HG03571 (cell line): ENCODE results near the gene MTR.
A peak's percentile ranks its signal among the peaks of the same experiment; 100 is the strongest.

Source experiments
- ATAC-seq: cut with Tn5 transposase; IDR thresholded peaks from one replicate; pipeline ENCODE4 v1.9.1; 2021; ENCODE audit not compliant: unreplicated experiment

Gene MTR

DNA sequence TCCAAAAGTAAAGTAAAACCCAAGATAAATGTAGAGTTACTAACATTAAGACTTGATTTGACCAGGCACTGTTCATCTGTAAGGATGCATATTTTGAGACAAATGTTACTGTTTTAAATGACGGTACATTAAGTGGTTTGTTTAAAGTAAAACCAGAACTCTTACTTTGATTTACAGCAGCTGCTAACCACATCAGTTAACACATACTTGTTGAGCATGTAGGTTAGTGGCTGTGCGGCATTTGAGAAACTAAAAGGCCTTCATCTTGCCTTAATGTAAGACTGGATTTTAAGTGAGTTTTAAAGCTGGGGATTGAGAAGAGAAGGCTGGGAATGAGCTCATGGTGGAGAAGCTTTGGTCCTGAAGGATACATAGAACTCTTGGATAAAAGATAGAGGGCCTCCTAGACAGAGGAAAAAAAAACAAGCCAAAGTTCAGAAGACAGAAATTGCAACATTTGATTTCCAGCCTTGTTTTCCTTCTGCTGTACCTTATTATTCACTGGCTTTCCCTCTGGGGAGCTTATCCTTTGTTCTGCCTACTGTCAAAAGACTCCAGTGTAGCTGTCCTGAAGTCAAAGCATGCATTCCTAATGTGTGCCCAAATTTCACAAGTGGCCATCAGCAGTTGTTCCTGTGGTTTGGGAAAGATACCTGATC lies 66.6 kb downstream of the MTR start:
- no peak for ATAC-seq

DNA sequence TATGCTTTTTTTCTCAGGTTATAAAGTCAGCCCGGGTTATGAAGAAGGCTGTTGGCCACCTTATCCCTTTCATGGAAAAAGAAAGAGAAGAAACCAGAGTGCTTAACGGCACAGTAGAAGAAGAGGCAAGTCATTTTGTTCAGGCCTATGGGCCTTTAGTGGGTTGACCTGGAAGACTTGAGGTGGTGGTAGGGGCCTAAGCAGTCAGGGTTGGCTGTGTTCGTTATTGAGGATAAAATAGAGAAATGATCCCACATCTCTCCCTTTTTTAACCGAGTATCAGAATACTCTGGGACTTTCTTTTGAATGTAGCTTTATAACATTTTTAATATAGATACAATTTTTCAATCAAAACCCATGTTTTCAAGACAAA lies 67.1 kb downstream of the MTR start:
- ATAC-seq: no peak

DNA sequence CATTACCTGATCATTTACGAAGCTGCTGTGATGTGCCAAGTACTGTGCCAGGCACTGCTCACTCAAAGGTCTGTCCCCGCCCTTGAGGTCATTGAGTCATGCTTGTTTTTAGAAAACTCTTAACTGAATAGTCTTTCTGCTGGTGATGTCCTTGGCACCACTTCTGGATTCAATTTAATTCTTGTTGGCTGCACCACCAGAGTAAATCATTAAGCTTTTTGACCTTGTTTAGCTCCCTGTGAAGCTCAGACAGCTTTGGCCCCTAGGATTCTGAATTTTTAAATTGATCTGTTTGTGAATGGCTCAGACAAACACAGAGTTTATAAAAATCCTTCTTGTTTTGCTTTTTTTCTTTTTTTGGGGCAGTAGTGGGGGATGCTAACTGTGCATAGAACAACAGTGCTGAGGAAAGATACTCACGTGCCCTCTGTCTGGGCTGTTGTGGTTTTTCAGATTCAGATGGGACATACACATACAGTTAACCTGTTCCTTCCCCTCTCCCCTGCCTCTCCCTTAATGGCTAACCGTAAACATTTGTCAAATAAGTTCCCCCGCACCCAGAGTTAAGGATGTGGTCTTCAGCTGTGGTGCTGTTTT lies 67.6 kb downstream of the MTR start:
- ATAC-seq: no peak

DNA sequence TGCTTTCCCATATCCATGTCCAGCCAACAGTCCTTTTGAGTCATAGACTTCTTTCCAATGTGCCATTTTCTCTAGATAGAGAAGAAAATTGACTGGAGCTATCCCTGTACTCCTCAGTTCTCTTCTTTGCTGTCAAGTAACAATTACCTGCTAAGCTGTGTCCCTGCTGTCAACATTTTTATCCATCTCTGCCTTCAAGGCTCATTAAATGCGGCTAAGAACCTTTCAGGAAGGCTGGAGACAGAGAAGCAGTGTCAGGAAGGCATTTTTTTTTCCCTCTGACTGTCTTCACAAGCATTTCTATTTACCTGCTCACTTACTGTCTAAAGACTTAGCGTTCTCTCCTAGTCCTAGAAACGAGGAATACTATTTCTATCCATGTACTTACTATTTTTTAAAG lies 69.1 kb downstream of the MTR start:
- ATAC-seq: no peak

DNA sequence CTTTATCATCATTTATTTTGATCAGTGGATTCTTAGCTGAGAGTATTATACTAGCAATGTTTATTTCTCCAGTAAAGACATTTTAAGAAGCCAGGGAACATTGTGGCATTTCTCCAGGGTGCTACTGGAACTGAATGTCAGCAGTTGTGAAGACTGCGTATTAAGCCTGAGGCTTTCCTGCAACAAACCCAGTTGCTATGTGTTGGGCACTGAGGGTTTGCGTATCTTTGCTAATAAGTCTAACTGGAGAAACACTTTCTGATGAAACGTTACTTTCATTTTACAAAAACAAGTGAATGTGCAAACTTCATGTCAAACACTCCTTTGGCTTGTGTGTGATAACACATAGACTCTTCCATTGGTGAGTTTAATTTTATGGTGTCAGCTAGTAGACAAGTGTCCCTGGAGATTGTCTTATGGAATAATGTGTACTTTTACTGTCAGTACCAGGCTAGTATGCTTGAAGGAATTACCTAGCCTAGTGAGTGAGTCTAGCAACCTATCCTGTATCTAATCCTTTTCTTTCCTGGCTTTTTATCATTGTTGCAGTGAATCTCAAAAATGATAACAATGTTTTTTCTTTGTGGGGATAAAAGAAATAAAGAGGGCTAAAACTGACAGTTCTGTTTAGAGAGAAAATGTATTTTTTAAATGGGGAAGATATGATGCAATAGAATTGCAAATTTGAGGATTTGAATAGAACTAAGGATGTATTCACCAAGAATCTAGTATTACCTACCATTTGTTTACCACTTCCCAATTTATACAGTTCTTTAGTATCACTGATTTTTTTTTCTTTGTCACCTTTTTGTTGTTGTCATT lies 70.1 kb downstream of the MTR start:
- no peak for ATAC-seq

DNA sequence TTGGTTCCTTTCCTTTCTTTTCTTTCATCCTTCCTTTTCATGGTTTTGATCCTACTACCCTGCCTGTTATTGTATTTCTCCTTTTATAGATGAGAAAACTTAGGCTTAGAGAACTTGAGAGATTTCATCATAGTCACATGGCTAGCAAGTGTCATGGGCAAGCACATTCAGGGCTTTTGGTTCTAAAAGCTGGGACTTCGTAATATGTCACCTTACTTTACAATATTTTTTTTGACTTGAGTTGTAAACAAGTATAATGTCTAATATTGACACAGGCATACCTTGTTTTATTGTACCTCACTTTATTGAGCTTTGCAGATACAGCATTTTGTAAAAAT lies 70.7 kb downstream of the MTR start:
- ATAC-seq: no peak

DNA sequence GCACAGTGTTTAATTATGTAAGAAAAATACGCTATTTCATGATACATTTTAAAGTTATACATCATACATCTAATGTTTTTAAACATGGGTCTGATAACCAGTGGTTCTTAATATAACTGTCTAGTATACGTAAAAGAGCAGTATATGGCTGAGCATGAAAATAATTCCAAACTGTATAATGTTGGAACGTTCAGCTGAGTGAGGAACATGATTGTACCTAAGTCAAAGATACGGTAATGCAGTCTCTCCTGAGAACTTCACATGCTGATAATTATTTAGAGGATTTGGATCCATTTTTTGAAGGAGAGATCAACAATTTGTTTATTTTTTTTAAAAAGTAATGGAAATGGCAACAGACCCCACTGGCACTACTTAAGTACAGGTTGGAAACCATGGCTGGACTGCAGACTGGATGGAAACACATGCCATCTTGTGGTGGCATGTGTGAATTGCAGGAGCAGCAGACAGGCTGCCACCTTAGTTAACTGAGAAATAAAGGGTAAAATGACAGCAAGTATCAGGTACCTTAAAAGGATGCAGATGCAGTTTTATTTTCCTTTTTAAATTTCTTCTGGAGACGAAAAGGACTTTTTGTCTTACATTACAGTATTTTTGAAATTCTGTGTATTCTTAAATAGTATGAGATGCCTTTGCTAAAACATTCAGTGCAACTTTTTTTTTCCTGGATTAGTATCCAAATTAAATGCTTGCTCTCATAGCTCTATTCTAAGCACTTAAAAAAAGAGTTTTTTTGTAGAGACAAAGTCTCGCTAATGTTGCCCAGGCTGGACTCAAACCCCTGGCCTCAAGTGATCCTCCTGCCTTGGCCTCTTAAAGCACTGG lies 73.8 kb downstream of the MTR start:
- no peak for ATAC-seq

DNA sequence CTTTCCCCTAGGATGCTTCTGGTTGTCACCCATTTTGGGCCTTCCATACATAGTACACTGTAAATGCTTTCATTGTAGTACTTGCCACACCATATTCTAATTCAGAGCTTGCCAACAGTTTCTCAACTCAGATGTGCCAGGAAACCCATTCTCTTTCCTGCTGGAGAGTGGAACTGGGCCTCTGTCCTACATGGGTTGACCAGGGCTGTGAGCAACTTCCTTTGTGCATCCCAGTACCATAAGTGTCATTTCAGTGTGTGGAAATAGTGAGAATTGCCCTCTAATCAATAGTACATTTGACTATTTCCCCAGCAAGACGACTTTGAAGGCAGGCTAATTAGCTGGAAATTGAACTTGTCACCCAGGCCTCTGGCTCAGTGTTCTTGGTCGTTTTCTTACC lies 74.8 kb downstream of the MTR start:
- no peak for ATAC-seq

DNA sequence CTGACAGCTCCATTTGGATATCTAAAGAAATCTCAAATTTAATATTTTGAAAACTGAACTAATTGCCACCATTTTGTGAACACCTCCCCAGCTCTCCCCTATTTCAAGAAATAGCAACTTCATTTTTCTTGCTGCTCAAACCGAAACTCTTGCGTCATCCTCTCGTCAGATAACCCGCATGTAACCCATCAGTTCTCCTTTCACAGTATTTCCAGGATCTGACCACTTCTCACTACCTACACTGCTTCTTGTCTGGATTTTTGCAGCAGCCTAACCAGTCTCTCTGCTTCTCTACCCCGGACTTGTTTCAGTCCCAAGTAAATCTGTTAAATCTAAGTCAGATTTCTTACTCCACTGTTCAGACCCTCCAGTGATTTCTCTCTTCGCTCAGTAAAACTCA lies 75.6 kb downstream of the MTR start:
- peak; percentile 47 for ATAC-seq

DNA sequence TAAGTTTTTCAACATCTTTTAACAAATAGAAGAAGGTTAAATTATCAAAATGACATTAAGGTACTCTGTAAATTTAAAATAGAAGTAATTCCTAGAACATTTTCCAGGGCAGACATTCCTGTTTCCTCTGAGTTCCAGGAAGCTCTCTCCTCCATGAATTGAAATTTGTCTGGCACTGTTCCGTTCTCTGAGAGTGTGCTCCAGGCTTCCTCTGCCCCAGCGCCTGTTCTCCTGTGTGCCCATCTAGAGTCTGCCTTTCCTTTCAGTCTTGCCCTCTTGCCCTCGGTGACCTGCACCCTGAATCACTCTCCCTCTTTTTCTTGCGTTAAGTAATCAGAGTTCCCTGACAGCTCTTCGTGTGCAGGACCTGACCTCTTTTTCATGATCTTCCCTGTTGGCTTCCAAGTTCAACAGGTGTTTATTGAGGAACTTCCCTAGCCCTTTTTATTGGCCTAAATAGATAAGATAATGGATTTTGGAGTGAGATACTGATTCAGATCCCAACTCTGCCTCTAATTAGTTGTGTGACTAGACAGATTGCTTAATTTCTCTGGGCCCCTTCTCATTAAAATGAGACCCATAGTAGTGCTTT lies 77.1 kb downstream of the MTR start:
- no peak for ATAC-seq

DNA sequence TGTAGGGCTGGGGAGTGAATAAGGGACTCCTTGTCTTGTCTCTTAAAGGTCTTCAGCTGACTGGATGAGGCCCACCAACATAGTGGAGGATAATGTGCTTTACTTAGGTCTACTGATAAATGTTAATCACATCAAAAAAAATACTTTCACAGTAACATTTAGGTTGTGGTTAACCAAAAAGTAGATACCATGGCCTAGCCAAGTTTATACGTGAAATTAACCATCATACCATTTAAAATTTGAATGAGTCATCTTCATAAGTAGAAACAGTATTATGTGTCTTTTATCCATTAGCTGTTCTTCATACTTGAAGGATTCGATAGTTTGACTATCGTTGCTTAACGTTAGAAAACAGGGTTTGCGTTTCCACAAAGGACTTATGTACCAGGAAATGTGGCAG lies 80.9 kb downstream of the MTR start:
- no peak for ATAC-seq

DNA sequence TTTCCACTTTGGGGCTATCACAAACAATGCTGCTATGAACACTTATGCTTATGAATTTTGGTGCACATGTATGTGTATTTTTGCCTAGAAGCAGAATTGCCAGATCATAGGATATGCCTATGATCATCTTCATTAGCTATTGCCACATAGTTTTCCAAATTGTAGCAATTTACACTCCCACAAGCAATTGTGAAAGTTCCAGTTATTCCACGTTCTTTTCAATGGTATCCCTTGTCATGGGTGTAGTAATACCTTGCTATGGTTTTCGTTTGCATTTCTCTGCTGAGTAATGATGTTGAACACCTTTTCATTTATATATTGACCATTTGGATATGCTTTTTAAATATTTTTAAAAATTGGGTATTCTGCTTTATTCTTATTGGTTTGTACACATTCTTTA lies 82.6 kb downstream of the MTR start:
- ATAC-seq: no peak

DNA sequence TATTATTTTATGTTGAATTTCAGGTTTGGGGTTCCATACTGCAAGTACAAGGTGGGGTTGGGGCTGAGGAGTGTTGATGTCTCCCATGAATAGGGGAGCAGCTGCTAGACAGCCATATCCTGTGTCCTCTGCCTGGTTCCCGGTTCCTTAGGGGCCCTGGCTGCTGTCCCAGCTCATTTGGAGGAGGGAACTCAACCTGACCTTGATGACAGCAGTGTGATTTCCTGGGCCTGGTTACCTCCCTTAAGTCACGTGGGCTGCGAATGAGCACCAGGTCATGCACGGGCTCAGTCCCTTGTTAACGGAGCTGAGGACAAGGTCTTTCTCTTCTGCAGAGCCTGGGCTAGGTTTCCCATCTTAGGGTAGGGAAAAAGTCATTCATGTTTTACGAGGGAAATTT lies 85.1 kb downstream of the MTR start:
- ATAC-seq: no peak

DNA sequence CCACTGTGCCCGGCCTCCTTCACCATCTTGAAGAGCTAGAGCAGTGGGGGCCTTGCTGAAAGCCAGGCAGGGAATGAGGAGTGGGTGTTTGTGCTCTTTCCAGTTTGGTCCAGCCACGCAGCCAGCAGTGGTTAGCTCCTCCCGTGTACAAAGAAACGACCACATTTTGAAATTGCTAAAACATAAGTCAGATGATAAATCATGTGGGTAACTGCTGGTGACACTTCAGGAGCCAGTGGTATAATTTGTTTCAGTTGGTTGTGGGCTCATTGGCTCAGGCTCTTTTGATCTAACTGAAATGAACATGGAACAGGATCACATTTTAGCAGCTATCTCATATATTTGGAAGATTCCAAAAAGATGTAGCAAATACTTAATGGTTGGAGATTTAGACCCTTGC lies 87.6 kb downstream of the MTR start:
- no peak for ATAC-seq

DNA sequence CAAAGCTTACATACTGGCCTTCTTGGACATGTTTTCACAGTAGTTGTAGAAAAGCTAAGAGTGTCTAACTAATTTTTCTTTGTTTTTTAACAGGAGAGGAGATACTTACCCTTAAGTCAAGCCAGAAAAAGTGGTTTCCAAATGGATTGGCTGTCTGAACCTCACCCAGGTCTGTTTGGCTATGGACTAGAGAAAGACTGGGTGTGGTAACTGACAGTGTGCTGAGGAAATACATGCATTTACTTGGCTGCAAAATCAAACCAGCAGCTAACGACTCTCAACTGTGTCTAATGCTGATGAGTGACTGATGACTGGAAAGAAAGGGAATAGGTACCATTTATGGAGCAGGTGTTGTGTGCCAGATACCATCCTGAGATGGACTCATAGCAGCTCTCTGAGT lies 91.1 kb downstream of the MTR start:
- no peak for ATAC-seq

DNA sequence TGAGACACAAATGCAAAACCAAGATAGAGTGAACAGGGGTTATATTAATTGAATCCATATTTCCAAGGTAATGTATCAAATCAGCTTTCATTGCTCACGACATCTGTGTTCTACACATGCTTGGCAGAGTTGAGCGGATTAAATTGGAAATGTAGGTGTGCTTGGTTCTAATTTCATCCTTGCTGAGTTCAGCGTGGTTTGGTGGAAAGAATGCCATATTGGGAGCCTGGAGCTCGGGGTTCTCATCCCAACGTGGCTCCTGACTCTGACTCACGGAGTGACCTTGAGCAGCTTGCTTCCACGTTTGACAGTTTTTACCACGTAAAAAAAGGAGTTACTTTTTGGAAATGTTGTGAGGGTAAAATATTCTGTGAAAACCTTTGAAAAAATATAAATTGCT lies 92.0 kb downstream of the MTR start:
- ATAC-seq: no peak

DNA sequence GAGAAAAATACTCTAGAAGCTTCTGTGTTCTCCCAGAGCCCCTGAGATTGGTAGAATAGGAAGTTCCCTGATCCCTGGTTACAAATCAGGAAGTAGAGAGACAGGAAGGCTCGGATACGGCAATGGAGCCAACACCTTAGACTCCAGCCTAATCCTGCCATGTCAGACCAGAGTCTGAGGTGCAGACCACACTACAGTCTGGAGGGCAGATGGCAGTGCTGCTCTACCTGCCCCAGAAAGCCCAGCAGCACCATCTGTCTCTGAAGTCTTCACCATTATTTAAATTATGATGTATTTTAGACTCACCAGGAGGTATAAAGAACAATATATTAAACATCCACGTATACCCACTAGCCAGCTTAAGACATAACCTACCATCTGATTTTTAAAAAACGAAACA lies 93.0 kb downstream of the MTR start:
- no peak for ATAC-seq

DNA sequence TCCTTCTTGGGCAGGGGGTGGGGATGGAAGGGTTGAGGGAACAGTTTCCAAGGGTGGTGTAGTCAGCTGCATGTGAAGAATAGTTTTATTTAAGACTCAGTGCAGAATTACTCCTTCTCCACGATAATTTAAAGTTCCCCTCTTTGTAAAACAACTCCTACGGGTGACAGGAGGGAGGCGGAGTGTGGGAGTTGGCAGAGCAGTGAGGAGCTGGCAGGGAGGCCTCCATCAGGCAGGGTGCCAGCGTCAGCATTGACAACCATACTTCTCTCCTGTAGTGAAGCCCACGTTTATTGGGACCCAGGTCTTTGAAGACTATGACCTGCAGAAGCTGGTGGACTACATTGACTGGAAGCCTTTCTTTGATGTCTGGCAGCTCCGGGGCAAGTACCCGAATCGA lies 93.8 kb downstream of the MTR start:
- no peak for ATAC-seq

DNA sequence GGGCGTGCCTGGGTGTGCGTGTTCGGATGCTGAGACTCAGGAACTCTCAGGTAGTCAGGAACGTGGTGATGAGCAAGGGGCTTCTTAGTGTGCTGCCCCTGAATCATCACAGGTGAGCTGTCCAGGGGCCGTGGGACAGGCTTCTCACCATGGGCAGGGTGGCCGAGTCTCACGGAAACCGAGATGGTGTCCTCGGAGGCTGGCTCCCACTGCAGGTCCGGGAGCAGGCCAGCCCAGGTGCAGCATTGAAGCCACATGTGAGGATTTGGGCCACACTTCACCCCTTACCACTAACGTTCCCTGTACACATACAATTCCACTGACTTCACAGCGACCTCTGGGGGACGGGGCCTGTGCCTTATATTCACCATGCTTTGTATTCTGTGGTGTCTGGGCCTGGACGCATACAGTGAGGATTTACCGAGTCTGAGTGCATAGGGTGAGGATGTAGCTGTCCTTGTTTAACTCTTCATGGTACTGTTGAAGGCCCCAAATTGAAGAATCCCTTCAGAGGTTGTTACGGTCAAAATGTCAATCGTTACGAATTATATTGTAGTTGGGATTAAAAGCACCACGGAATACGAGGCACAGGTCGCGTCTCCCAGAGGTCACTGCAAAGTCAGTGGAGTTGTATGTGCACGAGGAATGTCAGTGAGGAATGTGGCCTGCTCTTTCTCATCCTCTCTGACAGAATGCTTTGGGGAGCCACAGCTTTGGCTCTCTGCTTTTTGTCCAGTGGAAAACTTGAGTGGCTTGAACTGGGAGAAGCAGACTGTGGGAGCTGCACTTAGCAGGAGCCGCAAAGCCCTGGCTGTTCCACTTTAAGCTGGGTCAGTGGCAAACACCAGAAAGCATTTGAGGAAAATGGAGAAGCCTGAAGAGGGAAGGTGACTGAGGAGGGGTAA lies 95.3 kb downstream of the MTR start:
- ATAC-seq: no peak
